ENCODE results near the gene SMIM23. TPM values are rescaled to one million over a fixed set of nuclear protein-coding genes. Genes with fewer than 3 reads are reported as not detected.
"Not testable (repeated sequence)": the region's sequence is repeated elsewhere in the genome, so short reads cannot be mapped to it uniquely, and the experiment has no call there.

SMIM23 gene
- total RNA-seq, 1 donor from 2014 or later, result not detected

- H3K4me1 Mint-ChIP-seq, result no peaks in the 10 kb centered on the region
- peaks cover 9% of the 10 kb centered on the region for H3K27me3 Mint-ChIP-seq
- ATAC-seq (ENCODE audit: low read depth) (no peak), DNase-seq (no peak)
- H3K36me3 Mint-ChIP-seq (ENCODE audit: low read depth), result no peaks in the 10 kb centered on the region
- TF ChIP-seq CTCF (IDR thresholded peaks at IDR 0.05), result no peak
- H3K27ac Mint-ChIP-seq, result no peak overlapping the region
- POLR2A ChIA-PET, result no interaction called here
- no peak overlapping the region for H3K4me3 Mint-ChIP-seq
- H3K9me3 Mint-ChIP-seq, result peaks cover 6% of the 10 kb centered on the region
- intact Hi-C loops (cut with micrococcal nuclease), result no loop called here
- CTCF ChIA-PET, result no interaction called here
Observed at GRCh38 chr5:171771856-171772255, 13.8 kb upstream of the SMIM23 start.

- ChIA-PET CTCF (no interaction called here), POLR2A (no interaction called here)
- no peak overlapping the region for H3K27ac Mint-ChIP-seq
- DNase-seq (no peak), ATAC-seq (ENCODE audit: low read depth) (no peak)
- H3K4me3 Mint-ChIP-seq, result no peak overlapping the region
- intact Hi-C loops (cut with micrococcal nuclease), result no loop called here
- no peaks in the 10 kb centered on the region for H3K36me3 Mint-ChIP-seq (ENCODE audit: low read depth)
- H3K9me3 Mint-ChIP-seq, result no peaks in the 10 kb centered on the region
- TF ChIP-seq CTCF (IDR thresholded peaks at IDR 0.05), result no peak
- H3K27me3 Mint-ChIP-seq, result peaks cover 9% of the 10 kb centered on the region
- H3K4me1 Mint-ChIP-seq, result no peaks in the 10 kb centered on the region
Observed at GRCh38 chr5:171773106-171773505, 12.5 kb upstream of the SMIM23 start.

GRCh38 chr5:171774418-171774817 lies 11.2 kb upstream of the SMIM23 start:
- H3K27ac Mint-ChIP-seq, result no peak overlapping the region

GRCh38 chr5:171776213-171776612 lies 9.4 kb upstream of the SMIM23 start:
- Mint-ChIP-seq H3K9me3 (no peaks in the 10 kb centered on the region), H3K36me3 (ENCODE audit: low read depth) (no peaks in the 10 kb centered on the region), H3K27ac (no peak overlapping the region), H3K4me3 (no peak overlapping the region), H3K4me1 (no peaks in the 10 kb centered on the region), H3K27me3 (peaks cover 9% of the 10 kb centered on the region)
- no peak for TF ChIP-seq CTCF (IDR thresholded peaks at IDR 0.05)
- no peak for ATAC-seq (ENCODE audit: low read depth)
- intact Hi-C loops (cut with micrococcal nuclease), result no loop called here
- DNase-seq, result no peak
- ChIA-PET POLR2A (no interaction called here), CTCF (no interaction called here)

More at GRCh38 chr5:171774418-171774817, 11.2 kb upstream of the SMIM23 start:
- H3K36me3 Mint-ChIP-seq (ENCODE audit: low read depth), result no peaks in the 10 kb centered on the region
- H3K9me3 Mint-ChIP-seq, result no peaks in the 10 kb centered on the region
- ATAC-seq (ENCODE audit: low read depth) (no peak), DNase-seq (no peak)
- ChIA-PET CTCF (no interaction called here), POLR2A (no interaction called here)
- H3K4me3 Mint-ChIP-seq, result no peak overlapping the region
- peaks cover 13% of the 10 kb centered on the region for H3K27me3 Mint-ChIP-seq
- intact Hi-C loops (cut with micrococcal nuclease), result no loop called here
- H3K4me1 Mint-ChIP-seq, result no peaks in the 10 kb centered on the region
- TF ChIP-seq CTCF (IDR thresholded peaks at IDR 0.05), result no peak

- Mint-ChIP-seq H3K36me3 (ENCODE audit: low read depth) (no peaks in the 10 kb centered on the region), H3K9me3 (no peaks in the 10 kb centered on the region), H3K4me3 (no peak overlapping the region), H3K27me3 (peaks cover 8% of the 10 kb centered on the region), H3K27ac (no peak overlapping the region), H3K4me1 (no peaks in the 10 kb centered on the region)
- ATAC-seq (ENCODE audit: low read depth) (no peak), DNase-seq (no peak)
- ChIA-PET CTCF (no interaction called here), POLR2A (no interaction called here)
- intact Hi-C loops (cut with micrococcal nuclease), result no loop called here
- no peak for TF ChIP-seq CTCF (IDR thresholded peaks at IDR 0.05)
Observed at GRCh38 chr5:171776770-171777759, 8.6 kb upstream of the SMIM23 start.

- intact Hi-C loops (cut with micrococcal nuclease); ATAC-seq (ENCODE audit: low read depth); POLR2A ChIA-PET; H3K4me1 Mint-ChIP-seq; H3K4me3 Mint-ChIP-seq; H3K9me3 Mint-ChIP-seq; H3K36me3 Mint-ChIP-seq (ENCODE audit: low read depth); DNase-seq; H3K27ac Mint-ChIP-seq: not testable (repeated sequence)
- peaks cover 12% of the 10 kb centered on the region for H3K27me3 Mint-ChIP-seq
- CTCF ChIA-PET, result interaction anchor here (0.7 kb wide), 1 partner anchor 22 kb away, joined by 3 read pairs; no protein-coding TSS in a partner anchor
Observed at GRCh38 chr5:171781744-171782143, 3.9 kb upstream of the SMIM23 start.
